Naive thymus-derived CD8-positive, alpha-beta T cell (primary cell): ENCODE results near the gene CD79A. TPM values are rescaled to one million over a fixed set of nuclear protein-coding genes. Genes with fewer than 3 reads are reported as not detected.

Source experiments
- ATAC-seq, 2 donors: fragments of 150-1000 bp; cut with Tn5 transposase in 1 of 2; sonication (Bioruptor Pico), chemical (Tn5 transposase) in 1 of 2; 1 replicate in 1 of 2; 2 replicates in 1 of 2; pipeline ENCODE4 v1.10.0; 2021; ENCODE audit warnings: mild to moderate bottlenecking in 2 of 2, moderate library complexity in 2 of 2
- POLR2A ChIA-PET: fragments of 350-600 bp; sonication (Branson Sonifier 250); formaldehyde crosslinking; loops from one replicate; lab custom pipeline; 2021; ENCODE audit warnings: antibody characterized with exemption; lab: Charles Lee
- DNase-seq, 10 donors: peaks; one replicate each; pipeline versions ENCODE4 v3.0.0 to v3.0.0-alpha.2; 2020 to 2022
- H3K27ac Mint-ChIP-seq, 10 donors: one replicate each; pipeline ENCODE4 v1.8.0; 2020 to 2022; ENCODE audit warnings: mild to moderate bottlenecking in 10 of 10, mixed read lengths in 10 of 10, moderate library complexity in 4 of 10, inconsistent platforms in 1 of 10
- H3K27me3 Mint-ChIP-seq, 5 donors: one replicate each; pipeline ENCODE4 v1.8.0; 2021 to 2022; ENCODE audit warnings: mixed read lengths in 5 of 5
- H3K36me3 Mint-ChIP-seq, 3 donors: one replicate each; pipeline ENCODE4 v1.8.0; 2020 to 2022; ENCODE audit warnings: mixed read lengths in 3 of 3, mild to moderate bottlenecking in 2 of 3, inconsistent platforms in 1 of 3
- H3K4me1 Mint-ChIP-seq, 4 donors: one replicate each; pipeline ENCODE4 v1.8.0; 2021 to 2022; ENCODE audit warnings: mixed read lengths in 4 of 4
- H3K4me3 Mint-ChIP-seq, 10 donors: one replicate each; pipeline ENCODE4 v1.8.0; 2020 to 2022; ENCODE audit warnings: mild to moderate bottlenecking in 10 of 10, mixed read lengths in 10 of 10, moderate library complexity in 6 of 10, inconsistent platforms in 1 of 10
- H3K9me3 Mint-ChIP-seq, 9 donors: one replicate each; pipeline ENCODE4 v1.8.0; 2020 to 2022; ENCODE audit warnings: mixed read lengths in 9 of 9, mild to moderate bottlenecking in 3 of 9, inconsistent platforms in 1 of 9, moderate library complexity in 1 of 9
- polyA plus RNA-seq, 3 donors: library from polyadenylated mRNA; unstranded; fragments of 300-500 nt; fragmentation: Illumina TruSeq; gene quantifications; one replicate each; pipeline ENCODE4 v1.2.3, GENCODE V29; 2021
- total RNA-seq, 8 experiments: library from RNA in 2 of 8; stranded (reverse) in 2 of 8; gene quantifications; one replicate each; pipeline ENCODE4 v1.2.3 and lab custom pipeline; 2021 to 2026

The CD79A gene
- total and polyA plus RNA-seq, 5 experiments from 2014 or later, result 48.6 to 88.2 (median 54.9) TPM

DNA sequence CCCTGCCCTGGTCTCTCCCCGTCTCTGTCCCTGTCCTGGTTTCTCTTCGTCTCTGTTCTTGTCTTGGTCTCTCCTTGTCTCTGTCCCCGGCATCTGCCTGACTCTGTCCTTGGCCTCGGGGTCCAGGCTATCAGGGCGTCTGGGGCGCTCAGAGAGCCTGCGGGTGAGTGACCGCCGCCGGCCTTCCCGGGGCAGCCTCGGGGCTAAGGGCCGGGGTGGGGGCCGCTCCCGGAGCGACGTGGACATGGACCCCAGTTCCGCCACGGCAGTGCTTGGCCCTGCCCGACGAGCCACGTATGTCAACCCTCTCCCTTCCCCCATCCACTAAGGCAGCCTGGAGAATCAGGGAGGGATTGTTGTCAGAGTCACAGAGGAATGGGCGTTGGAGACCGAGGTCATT is 20.7 kb downstream of the CD79A start:
- H3K9me3 Mint-ChIP-seq, result no peaks in the 10 kb centered on the region
- H3K36me3 Mint-ChIP-seq, result peaks cover 4 to 90% (median 26%) of the 10 kb centered on the region in 3 donors
- ATAC-seq (no peak), DNase-seq (no peak)
- no peaks in the 10 kb centered on the region for H3K27me3 Mint-ChIP-seq
- peak overlapping the region; percentile 47 to 96 (median 82) for H3K27ac Mint-ChIP-seq
- H3K4me3 Mint-ChIP-seq, result peak overlapping the region in 7 of 10 donors; percentile 7 to 69 (median 56)
- POLR2A ChIA-PET, result interaction anchor here (0.8 to 15.2 kb wide), 8 partner anchors 10 to 38 kb away, joined by 3 to 465 read pairs (median 6); partner anchors contain the start of genes ARHGEF1 and RPS19
- peaks cover 30 to 73% (median 64%) of the 10 kb centered on the region in 4 donors for H3K4me1 Mint-ChIP-seq

DNA sequence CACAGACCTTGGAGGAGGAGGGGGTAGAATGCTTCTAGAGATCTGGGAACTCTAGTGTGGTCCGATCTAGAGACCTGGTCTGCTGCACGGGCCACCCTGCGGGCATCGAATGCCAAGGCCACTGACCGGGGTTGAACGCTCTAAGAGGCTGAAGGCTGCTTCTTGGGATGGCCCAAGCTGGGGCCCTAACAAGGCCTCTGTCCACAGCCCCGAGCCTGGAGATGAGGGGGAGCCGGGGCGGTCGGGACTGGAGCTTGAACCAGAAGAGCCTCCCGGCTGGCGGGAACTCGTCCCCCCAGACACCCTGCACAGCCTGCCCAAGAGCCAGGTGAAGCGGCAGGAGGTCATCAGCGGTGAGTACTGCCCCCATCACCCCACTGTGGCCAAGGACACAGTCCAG is 21.2 kb downstream of the CD79A start:
- no peaks in the 10 kb centered on the region for H3K9me3 Mint-ChIP-seq
- DNase-seq (no peak), ATAC-seq (no peak)
- H3K27ac Mint-ChIP-seq, result peak overlapping the region in 9 of 10 donors; percentile 47 to 96 (median 72)
- peaks cover 27 to 74% (median 60%) of the 10 kb centered on the region in 4 donors for H3K4me1 Mint-ChIP-seq
- H3K36me3 Mint-ChIP-seq, result peaks cover 4 to 91% (median 28%) of the 10 kb centered on the region in 3 donors
- H3K4me3 Mint-ChIP-seq, result peak overlapping the region in 8 of 10 donors; percentile 7 to 69 (median 40)
- POLR2A ChIA-PET, result interaction anchor here (0.9 to 15.2 kb wide), 5 partner anchors 12 to 39 kb away, joined by 3 to 465 read pairs (median 8); partner anchors contain the start of genes ARHGEF1 and RPS19
- H3K27me3 Mint-ChIP-seq, result no peaks in the 10 kb centered on the region

DNA sequence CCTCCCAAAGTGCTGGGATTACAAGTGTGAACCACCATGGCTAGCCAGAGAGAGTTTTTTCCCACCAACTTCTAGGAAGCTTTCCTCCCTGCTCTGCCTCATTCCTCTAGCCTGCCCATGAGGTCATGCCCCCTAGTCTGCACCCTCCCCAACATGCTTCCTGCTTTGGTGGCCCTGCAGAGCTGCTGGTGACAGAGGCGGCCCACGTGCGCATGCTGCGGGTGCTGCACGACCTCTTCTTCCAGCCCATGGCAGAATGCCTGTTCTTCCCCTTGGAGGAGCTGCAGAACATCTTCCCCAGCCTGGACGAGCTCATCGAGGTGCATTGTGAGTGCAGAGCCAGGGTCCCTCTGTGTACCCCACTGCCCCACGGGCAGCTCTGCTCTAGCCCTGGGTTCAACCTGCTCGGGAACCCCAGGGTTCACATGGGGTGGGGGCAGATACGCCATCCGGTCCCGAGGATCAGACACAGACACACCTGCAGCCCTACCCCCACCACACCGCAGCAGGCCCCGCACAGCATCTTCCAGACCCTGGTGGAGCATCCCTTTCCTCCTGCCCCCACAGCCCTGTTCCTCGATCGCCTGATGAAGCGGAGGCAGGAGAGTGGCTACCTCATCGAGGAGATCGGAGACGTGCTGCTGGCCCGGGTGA is 24.8 kb downstream of the CD79A start:
- H3K4me3 Mint-ChIP-seq, result peak overlapping the region in 9 of 10 donors; percentile 4 to 74 (median 26)
- no peaks in the 10 kb centered on the region for H3K9me3 Mint-ChIP-seq
- peaks cover 4 to 96% (median 19%) of the 10 kb centered on the region in 3 donors for H3K36me3 Mint-ChIP-seq
- peaks cover 30 to 77% (median 61%) of the 10 kb centered on the region in 4 donors for H3K4me1 Mint-ChIP-seq
- no peaks in the 10 kb centered on the region for H3K27me3 Mint-ChIP-seq
- ATAC-seq (peak in 1 of 2 donors; percentile 54), DNase-seq (no peak)
- POLR2A ChIA-PET, result interaction anchor here (0.6 to 15.2 kb wide), 11 partner anchors 9 to 608 kb away, joined by 3 to 465 read pairs (median 7); partner anchors contain the start of genes ARHGEF1, CD79A and ERFL
- peak overlapping the region; percentile 25 to 93 (median 80) for H3K27ac Mint-ChIP-seq

DNA sequence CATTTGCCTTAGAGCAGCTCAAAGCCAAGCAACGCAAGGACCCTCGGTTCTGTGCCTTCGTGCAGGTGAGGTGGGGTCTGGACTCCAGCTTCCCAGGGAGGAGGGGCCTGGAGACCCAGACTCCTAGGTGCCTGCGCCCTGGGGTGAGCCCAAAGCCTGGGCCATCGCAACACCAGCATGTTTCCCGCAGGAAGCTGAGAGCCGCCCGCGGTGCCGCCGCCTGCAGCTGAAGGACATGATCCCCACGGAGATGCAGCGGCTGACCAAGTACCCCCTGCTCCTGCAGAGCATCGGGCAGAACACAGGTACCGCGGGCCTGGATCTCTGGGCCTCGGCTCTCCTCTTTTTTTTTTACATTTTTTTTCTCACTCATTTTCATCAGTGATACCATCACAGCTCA is 25.5 kb downstream of the CD79A start:
- peaks cover 30 to 80% (median 64%) of the 10 kb centered on the region in 4 donors for H3K4me1 Mint-ChIP-seq
- H3K36me3 Mint-ChIP-seq, result peaks cover 4 to 98% (median 19%) of the 10 kb centered on the region in 3 donors

DNA sequence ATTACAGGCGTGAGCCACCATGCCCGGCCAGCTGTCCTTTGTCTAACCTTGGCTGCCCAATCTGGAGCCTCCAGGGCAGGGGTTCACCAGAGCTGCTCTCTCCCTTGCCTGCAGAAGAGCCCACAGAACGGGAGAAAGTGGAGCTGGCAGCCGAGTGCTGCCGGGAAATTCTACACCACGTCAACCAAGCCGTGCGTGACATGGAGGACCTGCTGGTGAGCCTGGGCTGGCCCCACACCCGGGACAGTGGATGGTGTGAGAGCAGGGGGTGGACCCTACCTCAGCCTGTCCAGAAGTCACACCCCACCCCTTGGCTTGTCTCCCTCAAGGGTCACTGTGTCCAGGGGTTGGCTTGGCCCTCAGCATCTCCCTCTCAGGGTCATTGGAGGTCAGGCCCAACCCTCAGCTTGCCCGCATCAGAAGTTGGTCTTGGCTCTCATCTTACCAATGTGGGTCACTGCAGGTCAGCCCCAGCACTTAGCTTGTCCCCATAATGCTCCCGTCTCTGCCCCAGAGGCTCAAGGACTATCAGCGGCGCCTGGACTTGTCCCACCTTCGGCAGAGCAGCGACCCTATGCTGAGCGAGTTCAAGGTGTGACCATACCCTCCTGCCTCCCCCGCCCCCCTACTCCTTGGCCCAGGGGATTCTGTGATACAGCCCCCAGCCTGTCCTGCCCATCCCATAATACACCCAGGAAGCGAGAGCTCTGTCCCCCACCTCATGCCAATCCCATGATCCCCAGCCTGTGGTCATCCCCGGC is 26.3 kb downstream of the CD79A start:
- H3K36me3 Mint-ChIP-seq, result peaks cover 4 to 90% (median 16%) of the 10 kb centered on the region in 3 donors
- peak overlapping the region in 9 of 10 donors; percentile 37 to 85 (median 73) for H3K27ac Mint-ChIP-seq
- H3K4me3 Mint-ChIP-seq, result peak overlapping the region in 4 of 10 donors; percentile 7 to 56 (median 26)
- no peaks in the 10 kb centered on the region for H3K27me3 Mint-ChIP-seq
- H3K4me1 Mint-ChIP-seq, result peaks cover 25 to 72% (median 57%) of the 10 kb centered on the region in 4 donors
- no peaks in the 10 kb centered on the region for H3K9me3 Mint-ChIP-seq
- no peak for ATAC-seq
- POLR2A ChIA-PET, result interaction anchor here (1.0 to 15.2 kb wide), 13 partner anchors 7 to 43 kb away, joined by 3 to 465 read pairs (median 7); partner anchors contain the start of genes ARHGEF1, CD79A, ERFL and RPS19
- no peak for DNase-seq

More for the DNA sequence above, 25.5 kb downstream of the CD79A start:
- no peaks in the 10 kb centered on the region for H3K27me3 Mint-ChIP-seq
- H3K27ac Mint-ChIP-seq, result peak overlapping the region in 8 of 10 donors; percentile 37 to 89 (median 74)
- POLR2A ChIA-PET, result interaction anchor here (1.2 to 15.2 kb wide), 10 partner anchors 8 to 43 kb away, joined by 3 to 465 read pairs (median 10); partner anchors contain the start of genes ARHGEF1, CD79A, ERFL and RPS19
- H3K9me3 Mint-ChIP-seq, result no peaks in the 10 kb centered on the region
- DNase-seq (no peak), ATAC-seq (no peak)
- H3K4me3 Mint-ChIP-seq, result peak overlapping the region in 4 of 10 donors; percentile 10 to 27 (median 20)

DNA sequence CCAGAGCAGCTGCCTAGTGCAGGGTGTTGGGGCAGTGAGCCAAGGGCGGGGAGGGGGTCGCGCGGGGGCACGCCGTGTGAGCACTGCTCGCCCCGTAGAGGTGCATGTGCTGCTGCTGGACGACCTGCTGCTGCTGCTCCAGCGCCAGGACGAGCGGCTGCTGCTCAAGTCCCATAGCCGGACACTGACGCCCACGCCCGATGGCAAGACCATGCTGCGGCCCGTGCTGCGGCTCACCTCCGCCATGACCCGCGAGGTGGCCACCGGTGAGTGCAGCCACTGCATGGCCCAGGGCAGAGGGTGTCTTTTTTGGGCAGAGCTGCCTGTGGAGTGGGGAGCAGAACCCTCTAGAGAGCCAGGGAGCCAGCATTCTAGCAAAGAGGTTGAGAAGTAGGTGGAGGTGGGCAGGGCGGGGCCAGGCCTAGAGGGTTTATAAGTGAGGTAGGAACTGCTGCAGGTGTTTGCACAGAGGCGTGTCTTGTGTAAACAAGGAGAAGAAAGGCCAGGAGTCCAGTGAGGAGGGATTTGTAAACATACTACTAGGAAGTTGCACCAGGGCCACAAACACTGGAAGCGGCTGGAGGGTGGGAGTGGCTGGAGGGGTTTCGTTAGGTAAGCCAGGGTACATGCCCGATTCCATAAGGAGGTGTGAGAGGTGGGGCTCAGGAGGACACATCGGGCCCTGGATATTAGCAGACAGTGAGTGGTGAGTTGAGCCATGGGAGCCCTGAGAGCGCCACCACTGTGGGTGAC is 27.2 kb downstream of the CD79A start:
- ATAC-seq (no peak), DNase-seq (no peak)
- POLR2A ChIA-PET, result interaction anchor here (1.0 to 15.2 kb wide), 9 partner anchors 6 to 44 kb away, joined by 3 to 465 read pairs (median 7); partner anchors contain the start of genes ARHGEF1, CD79A, ERFL and RPS19
- H3K27ac Mint-ChIP-seq, result peak overlapping the region in 9 of 10 donors; percentile 57 to 85 (median 81)
- no peaks in the 10 kb centered on the region for H3K27me3 Mint-ChIP-seq
- H3K4me3 Mint-ChIP-seq, result peak overlapping the region in 4 of 10 donors; percentile 5 to 39 (median 31)
- H3K4me1 Mint-ChIP-seq, result peaks cover 23 to 70% (median 53%) of the 10 kb centered on the region in 4 donors
- H3K36me3 Mint-ChIP-seq, result peaks cover under 1 to 86% (median 16%) of the 10 kb centered on the region in 3 donors
- no peaks in the 10 kb centered on the region for H3K9me3 Mint-ChIP-seq

DNA sequence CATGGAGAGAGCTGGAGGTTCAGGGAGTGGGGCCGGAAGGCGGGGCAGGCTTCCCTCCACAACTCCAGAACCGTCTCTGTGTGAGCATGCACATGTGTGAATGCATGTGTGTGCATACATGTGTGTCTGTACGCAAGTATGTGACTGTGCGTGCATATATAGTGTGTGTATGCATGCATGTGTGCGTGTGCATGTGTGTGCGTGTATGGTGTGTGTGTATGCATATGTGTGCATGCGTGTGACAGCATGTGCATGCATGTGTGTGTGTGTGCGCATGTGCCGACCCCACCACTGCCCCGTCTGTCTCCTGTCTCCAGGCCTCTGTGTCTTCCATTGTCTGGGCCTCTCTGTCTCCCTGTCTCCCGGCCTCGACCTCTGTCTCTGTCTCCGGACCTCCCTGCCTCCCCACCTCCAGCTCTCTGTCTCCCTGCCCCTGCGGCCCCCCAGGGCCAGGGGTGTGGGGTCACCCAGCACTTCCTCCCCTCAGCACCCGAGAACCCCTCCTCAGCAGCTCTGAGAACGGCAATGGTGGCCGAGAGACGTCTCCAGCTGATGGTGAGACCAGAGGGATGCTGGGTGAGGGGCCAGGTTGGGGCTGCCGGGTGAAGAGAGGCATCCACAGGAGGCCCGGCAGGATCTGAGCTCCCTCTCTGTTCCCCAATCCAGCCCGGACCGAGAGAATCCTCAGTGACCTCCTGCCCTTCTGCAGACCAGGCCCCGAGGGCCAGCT is 28.4 kb downstream of the CD79A start:
- Mint-ChIP-seq H3K9me3 (no peaks in the 10 kb centered on the region), H3K27me3 (no peaks in the 10 kb centered on the region), H3K4me1 (peaks cover 28 to 68% (median 54%) of the 10 kb centered on the region in 4 donors), H3K27ac (peak overlapping the region in 8 of 10 donors; percentile 4 to 90 (median 82)), H3K4me3 (peak overlapping the region in 2 of 10 donors; percentile 35 to 66), H3K36me3 (peaks cover 0 to 74% (median 11%) of the 10 kb centered on the region in 3 donors)
- no peak for DNase-seq
- no peak for ATAC-seq
- POLR2A ChIA-PET, result interaction anchor here (1.0 to 15.2 kb wide), 8 partner anchors 10 to 45 kb away, joined by 3 to 465 read pairs (median 30); partner anchors contain the start of genes ARHGEF1, CD79A, ERFL and RPS19

DNA sequence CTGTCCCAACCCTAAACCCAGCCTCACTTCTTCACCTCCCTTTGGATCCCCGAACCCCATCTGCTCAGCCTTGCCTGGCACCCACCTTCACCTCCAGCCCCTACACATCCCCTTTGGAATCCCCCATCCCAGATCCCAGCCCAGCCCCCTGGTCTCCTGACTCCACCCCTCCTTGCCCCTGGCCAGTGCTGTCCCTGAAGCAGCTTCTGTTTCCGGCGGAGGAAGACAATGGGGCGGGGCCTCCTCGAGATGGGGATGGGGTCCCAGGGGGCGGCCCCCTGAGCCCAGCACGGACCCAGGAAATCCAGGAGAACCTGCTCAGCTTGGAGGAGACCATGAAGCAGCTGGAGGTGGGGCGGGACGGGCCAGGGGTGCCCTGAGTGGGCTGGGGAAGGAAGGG is 29.2 kb downstream of the CD79A start:
- peaks cover 0 to 67% (median 10%) of the 10 kb centered on the region in 3 donors for H3K36me3 Mint-ChIP-seq
- peaks cover 36 to 72% (median 58%) of the 10 kb centered on the region in 4 donors for H3K4me1 Mint-ChIP-seq
- H3K27me3 Mint-ChIP-seq, result no peaks in the 10 kb centered on the region

DNA sequence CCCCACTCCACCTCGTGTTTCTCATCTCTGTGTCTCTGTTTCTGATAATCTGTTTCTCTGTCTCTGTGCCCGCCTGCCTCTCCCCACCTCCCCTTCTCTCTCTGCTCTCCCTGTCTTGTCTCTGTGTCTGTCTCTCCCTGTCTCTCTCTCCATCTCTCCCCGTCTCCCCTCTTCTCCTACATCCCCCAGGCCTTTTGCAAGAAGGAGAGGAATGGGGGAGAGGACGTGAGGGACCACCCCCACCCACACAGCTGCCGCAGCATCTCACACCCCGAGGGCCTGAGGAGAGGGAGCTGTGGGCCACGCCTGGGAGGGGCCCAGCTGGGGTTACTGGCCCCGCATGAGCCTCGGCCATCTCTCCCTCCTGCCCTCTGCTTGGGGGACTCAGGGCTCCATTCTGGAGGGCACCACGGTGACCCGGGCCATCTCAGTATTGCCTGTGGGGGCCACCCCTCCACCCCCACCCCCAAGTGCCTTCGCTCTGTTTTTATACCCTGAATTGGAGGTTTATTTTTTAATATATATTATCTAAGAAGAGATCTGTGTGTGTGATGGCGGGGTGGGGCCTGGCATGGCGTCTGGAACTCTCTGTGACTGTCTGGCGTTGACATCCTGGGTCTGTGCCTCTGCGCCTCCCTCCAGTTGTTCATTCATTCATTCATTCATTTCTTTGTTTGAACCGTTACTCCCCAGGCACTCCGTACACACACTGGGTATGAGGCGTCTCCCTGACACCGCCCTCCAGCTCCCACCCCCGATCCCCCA is 30.0 kb downstream of the CD79A start:
- H3K27ac Mint-ChIP-seq, result peak overlapping the region in 9 of 10 donors; percentile 62 to 90 (median 74)
- DNase-seq (no peak), ATAC-seq (no peak)
- POLR2A ChIA-PET, result interaction anchor here (0.6 to 15.2 kb wide), 5 partner anchors 11 to 35 kb away, joined by 3 to 465 read pairs (median 61); partner anchors contain the start of genes ARHGEF1 and CD79A
- H3K27me3 Mint-ChIP-seq, result no peaks in the 10 kb centered on the region
- peak overlapping the region in 2 of 10 donors; percentile 19 to 56 for H3K4me3 Mint-ChIP-seq
- peaks cover 38 to 74% (median 59%) of the 10 kb centered on the region in 4 donors for H3K4me1 Mint-ChIP-seq
- H3K36me3 Mint-ChIP-seq, result peaks cover 0 to 59% (median 4%) of the 10 kb centered on the region in 3 donors
- H3K9me3 Mint-ChIP-seq, result no peaks in the 10 kb centered on the region

More for the DNA sequence above, 29.2 kb downstream of the CD79A start:
- H3K27ac Mint-ChIP-seq, result peak overlapping the region in 8 of 10 donors; percentile 64 to 90 (median 83)
- POLR2A ChIA-PET, result interaction anchor here (1.0 to 15.2 kb wide), 7 partner anchors 10 to 43 kb away, joined by 3 to 465 read pairs (median 51); partner anchors contain the start of genes ARHGEF1, CD79A and ERFL
- ATAC-seq, result no peak
- H3K4me3 Mint-ChIP-seq, result peak overlapping the region in 1 of 10 donors; percentile 19
- no peaks in the 10 kb centered on the region for H3K9me3 Mint-ChIP-seq
- no peak for DNase-seq
